Activated CD4-positive, alpha-beta T cell treated with anti-CD3 and anti-CD28 coated beads, Interleukin-2, amount 50 U/mL, for 24 hours (primary cell): ENCODE measurements around the gene RANBP17.
"Not testable (repeated sequence)": the region's sequence is repeated elsewhere in the genome, so short reads cannot be mapped to it uniquely, and the experiment has no call there.

ENCODE experiments used
- DNase-seq, 2 donors: peaks; one replicate each; pipeline ENCODE4 v3.0.0-alpha.2; 2020; ENCODE audit warnings: low read depth in 1 of 2, low spot score in 1 of 2

The RANBP17 gene

DNA sequence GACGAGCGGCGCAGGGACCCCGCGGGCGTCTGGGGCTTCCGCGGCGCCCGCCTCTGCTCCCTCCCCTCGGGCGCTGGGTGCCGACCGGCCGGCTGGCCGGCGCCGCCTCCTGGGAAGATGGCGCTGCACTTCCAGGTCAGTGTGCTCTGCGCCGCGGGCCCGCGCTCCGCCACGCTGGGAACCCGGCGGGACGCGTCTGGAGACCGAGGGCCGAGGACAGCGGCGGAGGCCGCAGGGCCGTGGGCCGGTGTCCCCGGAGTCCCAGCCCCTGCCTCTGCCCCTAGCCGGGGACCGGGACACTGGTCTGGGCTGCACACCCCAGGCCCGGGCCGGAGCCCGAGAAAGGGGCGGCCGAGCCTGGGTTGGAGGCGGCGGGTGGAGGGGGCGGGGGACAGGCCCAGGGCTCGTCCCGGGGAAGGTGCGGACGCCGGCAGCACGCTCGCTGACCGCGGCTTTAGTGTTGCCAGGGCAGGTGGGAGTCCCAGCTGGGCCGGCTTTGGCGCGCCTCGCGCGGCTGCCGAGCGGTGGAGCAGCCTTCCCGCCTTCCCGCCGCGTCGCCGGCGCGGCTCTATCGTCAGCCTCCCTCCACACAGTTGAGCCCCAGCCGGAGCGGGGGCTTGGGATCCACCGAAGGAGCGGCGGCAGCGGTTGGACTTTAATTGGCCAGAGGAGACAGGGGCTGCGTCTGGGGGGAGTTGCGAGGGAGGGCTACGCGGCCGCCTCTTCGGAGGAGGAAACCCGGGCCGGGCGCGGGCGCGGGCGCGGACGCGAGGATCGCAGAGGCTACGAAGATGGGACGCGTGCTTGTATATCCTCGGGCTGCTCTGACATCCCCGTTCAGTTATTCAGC lies at the start of gene RANBP17:
RANBP17 (plus strand) TSS at position 102 of the 850 bp plus-strand sequence.
- DNase-seq, result no peak

DNA sequence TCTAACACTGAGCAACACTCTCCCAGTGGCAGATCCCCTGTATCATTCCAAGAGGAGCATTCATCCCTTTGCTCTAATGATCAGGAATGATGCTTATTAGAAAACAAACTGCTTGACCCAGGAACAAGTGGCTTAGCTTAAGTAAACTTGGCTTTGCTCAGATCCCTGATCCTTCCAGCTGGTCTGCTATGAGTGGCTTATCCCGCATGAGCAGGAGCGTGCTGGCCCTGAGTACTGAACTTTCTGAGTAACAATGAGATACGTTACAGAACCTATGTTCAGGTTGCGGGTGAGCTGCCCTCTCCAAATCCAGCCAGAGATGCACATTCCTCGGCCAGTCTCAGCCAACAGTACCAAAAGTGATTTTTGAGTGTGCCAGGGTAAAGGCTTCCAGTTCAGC lies 48.6 kb upstream of the RANBP17 start:
- DNase-seq, result no peak

- no peak for DNase-seq
Observed at GRCh38 chr5:170817195-170817594, 44.6 kb upstream of the RANBP17 start.

- no peak for DNase-seq
Observed at GRCh38 chr5:170818232-170818631, 43.6 kb upstream of the RANBP17 start.

DNA sequence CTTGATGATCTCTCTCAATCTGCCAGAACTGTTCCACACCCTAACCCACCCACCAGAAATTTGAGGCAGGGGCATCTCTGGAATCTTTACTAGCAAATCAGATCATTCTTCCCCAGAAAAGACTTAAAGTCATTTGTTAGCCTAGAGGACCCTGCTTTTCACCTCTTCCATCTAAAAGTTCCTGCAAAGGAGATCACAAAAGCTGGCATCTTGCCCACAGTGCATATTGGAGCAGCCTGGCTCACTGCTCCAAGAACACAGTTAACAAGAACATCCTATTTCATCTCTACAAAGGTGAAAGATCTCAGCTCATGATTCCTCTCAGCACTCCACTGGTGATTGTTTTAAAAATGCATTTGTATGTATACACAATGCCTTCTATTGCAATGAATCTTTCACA lies 42.0 kb upstream of the RANBP17 start:
- DNase-seq, result no peak

DNA sequence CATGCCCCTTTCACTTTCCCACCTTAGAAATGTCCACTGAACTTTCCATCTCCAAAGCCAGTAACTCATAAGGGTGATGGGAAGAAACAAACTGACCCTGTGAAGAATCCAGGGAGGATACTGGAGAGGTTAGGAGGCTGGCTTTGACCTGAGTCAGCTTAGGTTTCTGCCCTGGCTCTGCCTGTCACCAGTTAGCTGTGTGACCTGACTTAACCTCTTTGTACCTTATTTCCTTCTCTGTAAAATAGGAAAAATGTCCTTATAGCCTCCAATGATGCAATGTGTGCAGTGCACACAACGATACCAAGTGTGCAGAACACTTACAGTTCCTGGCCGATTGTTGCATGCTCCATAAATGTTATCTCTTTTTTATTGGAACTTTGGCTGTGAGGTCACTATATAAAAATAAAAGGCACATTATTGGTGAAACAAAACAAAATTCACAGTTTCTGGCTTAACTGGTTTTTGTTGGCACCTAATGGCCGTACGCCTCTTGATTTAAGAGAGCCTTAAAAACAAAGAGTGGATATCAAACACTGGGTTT lies 40.5 kb upstream of the RANBP17 start:
- no peak for DNase-seq

- DNase-seq, result no peak
Observed at GRCh38 chr5:170826117-170826516, 35.7 kb upstream of the RANBP17 start.

GRCh38 chr5:170832241-170832640 lies 29.6 kb upstream of the RANBP17 start:
- no peak for DNase-seq

DNA sequence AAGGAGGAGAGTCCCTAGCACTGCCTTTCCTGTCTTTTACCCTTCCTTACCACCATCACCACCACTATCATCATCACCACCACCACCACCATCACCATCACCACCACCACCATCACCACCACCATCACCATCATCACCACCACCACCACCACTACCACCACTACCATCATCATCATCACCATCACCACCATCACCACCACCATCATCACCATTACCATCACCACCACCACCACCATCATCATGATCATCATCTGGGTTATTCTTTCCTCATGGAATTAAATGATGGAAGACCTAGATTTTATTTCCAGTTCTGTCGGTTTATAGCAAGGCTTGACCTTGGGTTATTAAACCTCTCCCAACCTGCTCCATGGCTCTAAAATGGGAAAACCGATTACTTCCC lies 27.8 kb upstream of the RANBP17 start:
- DNase-seq, result not testable (repeated sequence)

- no peak for DNase-seq
Observed at GRCh38 chr5:170836226-170836625, 25.6 kb upstream of the RANBP17 start.

- no peak for DNase-seq
Observed at GRCh38 chr5:170843870-170844269, 17.9 kb upstream of the RANBP17 start.

- DNase-seq, result no peak
Observed at GRCh38 chr5:170844651-170845050, 17.2 kb upstream of the RANBP17 start.

DNA sequence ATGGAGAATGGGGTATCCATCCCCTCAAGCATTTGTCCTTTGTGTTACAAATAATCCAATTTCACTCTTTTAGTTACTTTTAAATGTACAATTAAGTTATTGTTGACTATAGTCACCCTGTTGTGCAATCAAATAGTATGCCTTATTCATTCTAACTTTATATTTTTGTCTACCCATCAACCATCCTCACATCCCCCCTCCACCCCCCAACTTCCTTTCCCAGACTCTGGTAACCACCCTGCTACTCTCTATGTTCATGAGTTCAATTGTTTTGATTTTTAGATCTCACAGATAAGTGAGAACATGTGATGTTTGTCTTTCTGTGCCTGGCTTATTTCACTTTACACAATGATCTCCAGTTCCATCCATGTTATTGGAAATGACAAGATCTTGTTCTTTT lies 15.4 kb upstream of the RANBP17 start:
- DNase-seq, result no peak

DNA sequence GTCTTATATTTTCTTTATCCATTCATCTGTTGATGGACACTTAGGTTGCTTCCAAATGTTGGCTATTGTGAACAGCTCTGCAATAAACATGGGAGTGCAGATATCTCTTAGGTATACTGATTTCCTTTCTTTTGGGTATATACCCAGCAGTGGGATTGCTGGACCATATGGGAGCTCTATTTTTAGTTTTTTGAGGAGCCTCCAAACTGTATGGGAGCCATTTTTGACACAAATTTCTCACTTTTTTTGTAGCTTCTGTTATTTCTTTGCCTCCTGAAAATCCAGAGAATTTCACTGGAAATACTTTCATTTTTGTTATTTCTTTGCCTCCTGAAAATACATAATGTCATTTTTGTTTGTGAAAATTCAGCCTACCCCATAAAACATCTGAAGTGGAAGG lies 15.0 kb upstream of the RANBP17 start:
- no peak for DNase-seq

GRCh38 chr5:170848033-170848432 lies 13.8 kb upstream of the RANBP17 start:
- DNase-seq, result no peak

- DNase-seq, result no peak
Observed at GRCh38 chr5:170849374-170849773, 12.4 kb upstream of the RANBP17 start.

GRCh38 chr5:170854566-170854965 lies 7.3 kb upstream of the RANBP17 start:
- DNase-seq, result no peak

- DNase-seq, result no peak
Observed at GRCh38 chr5:170857066-170857465, 4.8 kb upstream of the RANBP17 start.

DNA sequence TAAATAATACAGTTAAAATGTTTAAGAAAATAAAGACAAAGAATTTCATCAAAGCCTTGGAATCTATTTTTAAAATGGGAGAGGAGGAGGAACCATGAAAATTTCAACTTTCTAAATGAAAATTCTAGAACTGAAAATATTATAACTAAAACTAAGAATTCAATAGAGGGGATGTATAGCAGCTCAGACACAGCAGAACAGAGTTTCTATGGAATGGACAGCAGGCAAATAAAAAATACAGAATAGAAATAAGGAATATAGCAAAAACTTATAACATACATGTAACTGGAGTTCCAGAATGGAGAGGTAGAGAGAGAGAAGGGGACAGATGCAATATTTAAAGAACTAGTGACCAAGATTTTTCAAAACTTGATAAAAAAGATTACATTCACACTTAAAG lies 1.4 kb upstream of the RANBP17 start:
- no peak for DNase-seq

GRCh38 chr5:170860818-170861666 lies 776 bp upstream of the RANBP17 start:
- DNase-seq, result no peak

GRCh38 chr5:170861667-170861916 lies 226 bp upstream of the RANBP17 start:
- no peak for DNase-seq

- DNase-seq, result no peak
Observed at GRCh38 chr5:170863646-170864045, 1.8 kb downstream of the RANBP17 start.
